ENCODE results near the gene DCP1A. TPM values are rescaled to one million over a fixed set of nuclear protein-coding genes. Genes with fewer than 3 reads are reported as not detected.

Gene DCP1A
- total and polyA plus RNA-seq, 11 donors = 5.8 to 23.7 (median 16.3) TPM

DNA sequence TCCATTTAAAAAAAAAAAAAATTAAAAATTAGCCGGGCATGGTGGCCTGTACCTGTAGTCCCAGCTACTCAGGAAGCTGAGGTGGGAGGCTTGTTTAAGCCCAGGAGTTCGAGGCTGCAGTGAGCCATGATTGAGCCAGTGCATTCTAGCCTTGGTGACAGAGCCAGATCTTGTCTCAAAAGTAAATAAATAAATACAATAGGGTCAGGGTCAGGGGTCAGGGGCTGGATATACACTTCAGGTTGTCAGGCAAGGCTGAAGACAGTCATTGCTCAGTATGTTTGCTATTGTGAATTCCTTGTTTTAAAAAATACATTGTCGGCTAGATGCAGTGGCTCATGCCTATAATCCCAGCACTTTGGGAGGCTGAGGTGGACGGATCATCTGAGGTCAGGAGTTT lies 83.4 kb downstream of the DCP1A start:
- 77 to 90% (median 79%) methylated on average over 4 of the region's 4 CpGs for WGBS, 4 donors
- H3K4me1 ChIP-seq = peaks cover 0 to 28% (median 14%) of the 10 kb centered on the region in 12 donors
- DNase-seq (no peak), ATAC-seq (no peak)
- H3K27ac ChIP-seq = peak overlapping the region in 3 of 12 donors; percentile 47 to 78 (median 74)
- TF ChIP-seq, protein P1, sequence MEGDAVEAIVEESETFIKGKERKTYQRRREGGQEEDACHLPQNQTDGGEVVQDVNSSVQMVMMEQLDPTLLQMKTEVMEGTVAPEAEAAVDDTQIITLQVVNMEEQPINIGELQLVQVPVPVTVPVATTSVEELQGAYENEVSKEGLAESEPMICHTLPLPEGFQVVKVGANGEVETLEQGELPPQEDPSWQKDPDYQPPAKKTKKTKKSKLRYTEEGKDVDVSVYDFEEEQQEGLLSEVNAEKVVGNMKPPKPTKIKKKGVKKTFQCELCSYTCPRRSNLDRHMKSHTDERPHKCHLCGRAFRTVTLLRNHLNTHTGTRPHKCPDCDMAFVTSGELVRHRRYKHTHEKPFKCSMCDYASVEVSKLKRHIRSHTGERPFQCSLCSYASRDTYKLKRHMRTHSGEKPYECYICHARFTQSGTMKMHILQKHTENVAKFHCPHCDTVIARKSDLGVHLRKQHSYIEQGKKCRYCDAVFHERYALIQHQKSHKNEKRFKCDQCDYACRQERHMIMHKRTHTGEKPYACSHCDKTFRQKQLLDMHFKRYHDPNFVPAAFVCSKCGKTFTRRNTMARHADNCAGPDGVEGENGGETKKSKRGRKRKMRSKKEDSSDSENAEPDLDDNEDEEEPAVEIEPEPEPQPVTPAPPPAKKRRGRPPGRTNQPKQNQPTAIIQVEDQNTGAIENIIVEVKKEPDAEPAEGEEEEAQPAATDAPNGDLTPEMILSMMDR (IDR thresholded peaks at IDR 0.05) = no peak
- TF ChIP-seq POLR2A (IDR thresholded peaks at IDR 0.05) = no peak
- intact Hi-C loops (cut with DNase I) = no loop called here
- H3K4me3 ChIP-seq = no peak overlapping the region
- H3K9me3 ChIP-seq = no peaks in the 10 kb centered on the region
- no peaks in the 10 kb centered on the region for H3K36me3 ChIP-seq
- H3K27me3 ChIP-seq = no peaks in the 10 kb centered on the region

DNA sequence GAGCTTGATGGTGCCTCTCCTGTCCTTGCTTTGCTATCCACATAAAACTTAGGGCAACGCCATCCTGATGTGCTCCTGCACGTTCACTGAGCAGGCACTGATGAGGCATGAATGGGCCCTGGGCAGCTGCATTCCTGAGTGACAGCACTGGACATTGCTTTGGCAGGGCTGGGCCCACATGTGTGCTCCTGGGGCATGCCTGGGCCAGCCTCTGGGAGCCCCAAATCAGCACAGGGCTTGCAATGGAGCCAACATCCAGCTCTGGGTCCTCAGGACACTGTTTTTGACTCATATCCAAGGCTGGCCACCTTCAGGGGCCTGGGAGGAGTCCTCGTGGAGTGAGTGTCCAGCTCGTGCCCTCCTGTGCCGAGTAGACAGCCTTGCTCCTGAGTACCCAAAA lies 85.6 kb downstream of the DCP1A start:
- TF ChIP-seq POLR2A (IDR thresholded peaks at IDR 0.05) = no peak
- TF ChIP-seq, protein P1 (IDR thresholded peaks at IDR 0.05) = no peak
- no peak overlapping the region for H3K4me3 ChIP-seq
- WGBS, 4 donors = 44 to 51% (median 48%) methylated on average over 5 of the region's 5 CpGs
- H3K27ac ChIP-seq = peak overlapping the region in 4 of 12 donors; percentile 24 to 54 (median 40)
- H3K4me1 ChIP-seq = peaks cover 0 to 32% (median 12%) of the 10 kb centered on the region in 12 donors
- H3K27me3 ChIP-seq = no peaks in the 10 kb centered on the region
- DNase-seq (no peak), ATAC-seq (no peak)
- no peaks in the 10 kb centered on the region for H3K36me3 ChIP-seq
- intact Hi-C loops (cut with DNase I) = no loop called here
- H3K9me3 ChIP-seq = no peaks in the 10 kb centered on the region

DNA sequence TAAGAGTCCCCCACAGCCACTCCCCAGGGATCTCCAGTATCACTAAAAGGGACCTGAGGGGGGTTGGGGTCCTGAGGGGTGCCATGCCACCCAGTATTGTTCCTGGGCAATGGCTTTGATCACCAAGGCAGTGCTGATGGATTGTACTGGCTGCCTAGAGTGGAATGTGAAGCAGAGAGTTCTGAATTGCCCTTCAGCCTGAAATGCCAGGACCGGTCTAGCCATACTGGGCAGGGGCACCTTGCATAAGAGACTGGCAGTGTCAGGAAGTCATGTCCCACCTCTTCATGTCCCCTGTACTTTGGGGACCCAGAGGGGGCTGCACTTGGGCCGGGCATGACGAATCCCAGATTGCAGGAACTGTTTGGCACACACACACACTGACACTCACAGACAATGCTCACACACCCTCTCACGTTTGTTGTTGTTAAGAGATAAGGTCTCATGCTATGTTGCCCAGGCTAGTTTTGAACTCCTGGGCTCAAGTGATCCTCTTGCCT lies 87.0 kb downstream of the DCP1A start:
- WGBS, 4 donors = 27 to 48% (median 39%) methylated on average over 3 to 4 of the region's 4 CpGs
- ATAC-seq (peak; percentile 42 to 50 (median 48)), DNase-seq (peak in 2 of 5 donors; percentile 64 to 66)
- Histone ChIP-seq H3K4me1 (peaks cover 0 to 35% (median 15%) of the 10 kb centered on the region in 12 donors), H3K9me3 (no peaks in the 10 kb centered on the region), H3K27ac (peak overlapping the region; percentile 37 to 79 (median 70)), H3K27me3 (no peaks in the 10 kb centered on the region), H3K36me3 (no peaks in the 10 kb centered on the region), H3K4me3 (no peak overlapping the region)
- intact Hi-C loops (cut with DNase I) = no loop called here
- TF ChIP-seq POLR2A (IDR thresholded peaks at IDR 0.05) = no peak
- TF ChIP-seq, protein P1 (IDR thresholded peaks at IDR 0.05) = no peak

DNA sequence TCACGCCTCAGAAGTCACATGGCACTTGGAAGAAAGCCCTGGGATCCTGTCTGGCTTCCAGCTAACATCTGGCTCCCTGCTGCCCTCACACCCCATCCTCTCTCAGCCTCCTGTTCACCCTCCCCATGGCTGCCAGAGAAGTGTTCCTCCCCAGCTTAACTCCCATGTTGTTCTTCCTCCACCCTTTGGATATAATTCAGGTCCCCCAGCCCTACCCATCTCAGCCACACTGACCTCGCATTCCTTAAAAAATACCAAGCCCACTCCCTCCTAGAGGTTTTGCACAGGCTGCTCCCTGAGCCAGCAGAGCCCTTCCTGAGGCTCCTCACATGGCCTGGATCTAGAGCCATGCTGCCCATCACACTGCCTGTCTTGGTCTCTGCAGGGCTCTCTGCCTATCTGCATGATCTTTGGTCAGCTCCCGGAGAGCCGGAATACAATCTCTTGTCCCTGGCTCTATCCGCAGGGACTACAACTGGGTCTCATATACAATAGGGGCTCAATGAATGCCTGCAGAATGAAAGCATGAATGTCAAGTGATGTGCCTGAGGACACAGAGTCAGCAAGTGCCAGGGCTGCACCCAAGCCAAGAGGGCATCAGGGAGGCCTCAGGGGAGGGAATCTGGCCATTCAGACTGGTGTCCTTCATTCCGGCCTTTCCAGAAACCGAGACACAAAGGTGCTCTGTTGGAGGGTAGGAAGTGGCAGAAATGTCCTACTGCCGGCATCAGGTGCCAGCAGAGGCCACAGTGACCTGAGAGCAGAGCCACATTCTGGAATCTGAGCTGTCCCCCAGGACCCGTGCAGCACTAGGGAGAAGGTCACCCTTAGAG lies 87.7 kb downstream of the DCP1A start:
- TF ChIP-seq, protein P1 (IDR thresholded peaks at IDR 0.05) = no peak
- no peak for TF ChIP-seq POLR2A (IDR thresholded peaks at IDR 0.05)
- Histone ChIP-seq H3K4me1 (peaks cover 0 to 31% (median 14%) of the 10 kb centered on the region in 12 donors), H3K27ac (peak overlapping the region; percentile 37 to 79 (median 70)), H3K4me3 (no peak overlapping the region), H3K9me3 (no peaks in the 10 kb centered on the region), H3K27me3 (no peaks in the 10 kb centered on the region), H3K36me3 (no peaks in the 10 kb centered on the region)
- peak in 1 of 5 donors; percentile 59 for DNase-seq
- WGBS, 4 donors = 44 to 52% (median 49%) methylated on average over 8 to 9 of the region's 9 CpGs
- intact Hi-C loops (cut with DNase I) = no loop called here
- ATAC-seq = peak; percentile 8 to 45 (median 22)
